Activated CD4-positive, alpha-beta T cell treated with anti-CD3 and anti-CD28 coated beads, Interleukin-2, amount 10 ng/mL, durations not matched to agents 7 days and 5 days (primary cell): ENCODE data around the gene SMKR1. TPM values are rescaled to one million over a fixed set of nuclear protein-coding genes. Genes with fewer than 3 reads are reported as not detected.

ENCODE experiments used
- CTCF ChIA-PET: fragments of 350-600 bp; sonication (Branson Sonifier 250); formaldehyde crosslinking; loops from one replicate; lab custom pipeline; 2021; ENCODE audit warnings: antibody characterized with exemption; lab: Charles Lee
- POLR2A ChIA-PET: fragments of 350-600 bp; sonication (Branson Sonifier 250); formaldehyde crosslinking; loops from one replicate; lab custom pipeline; 2021; ENCODE audit warnings: antibody characterized with exemption; lab: Charles Lee
- DNase-seq: peaks from one replicate; pipeline ENCODE4 v3.0.0-alpha.2; 2020
- H3K27ac Mint-ChIP-seq: one replicate; pipeline ENCODE4 v1.8.0; 2021; ENCODE audit warnings: mild to moderate bottlenecking, moderate library complexity, mixed read lengths
- H3K27me3 Mint-ChIP-seq: one replicate; pipeline ENCODE4 v1.8.0; 2021; ENCODE audit warnings: mixed read lengths
- H3K36me3 Mint-ChIP-seq: one replicate; pipeline ENCODE4 v1.8.0; 2021; ENCODE audit warnings: low read depth, mixed read lengths
- H3K4me1 Mint-ChIP-seq: one replicate; pipeline ENCODE4 v1.8.0; 2021; ENCODE audit warnings: mixed read lengths
- H3K4me3 Mint-ChIP-seq: one replicate; pipeline ENCODE4 v1.8.0; 2021; ENCODE audit warnings: mild to moderate bottlenecking, moderate library complexity, mixed read lengths
- H3K9me3 Mint-ChIP-seq: one replicate; pipeline ENCODE4 v1.8.0; 2021; ENCODE audit warnings: mixed read lengths
- total RNA-seq, 2 experiments: library from RNA; stranded (reverse); gene quantifications; one replicate each; pipeline ENCODE4 v1.2.3, GENCODE V29; 2021

SMKR1 gene
- total RNA-seq, 2 experiments from 2014 or later, result 1.7 to 2.2 TPM

DNA sequence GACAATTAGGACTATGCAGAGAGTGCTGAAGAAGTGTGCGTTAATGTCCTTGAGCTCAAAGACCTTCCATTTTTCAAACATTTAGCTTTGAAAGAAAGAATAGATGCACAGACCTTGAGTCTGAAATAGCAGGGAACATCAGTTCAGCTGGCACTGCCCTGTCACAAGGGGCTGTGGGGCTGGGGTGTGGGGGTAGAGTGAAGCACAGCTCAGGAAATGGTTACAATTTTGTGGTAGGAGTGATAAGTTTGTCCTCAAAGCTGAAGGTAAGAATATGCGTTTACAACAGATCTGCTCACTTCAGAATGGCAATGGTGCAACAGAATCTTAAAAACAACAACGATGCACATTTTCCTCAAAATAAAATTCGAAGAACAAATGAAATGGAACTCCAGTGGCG, 33.6 kb downstream of the SMKR1 start:
- CTCF ChIA-PET, result interaction anchor here (0.6 to 1.1 kb wide), 3 partner anchors 13 to 37 kb away, joined by 3 to 4 read pairs (median 3); no protein-coding TSS in a partner anchor
- H3K36me3 Mint-ChIP-seq, result no peaks in the 10 kb centered on the region

DNA sequence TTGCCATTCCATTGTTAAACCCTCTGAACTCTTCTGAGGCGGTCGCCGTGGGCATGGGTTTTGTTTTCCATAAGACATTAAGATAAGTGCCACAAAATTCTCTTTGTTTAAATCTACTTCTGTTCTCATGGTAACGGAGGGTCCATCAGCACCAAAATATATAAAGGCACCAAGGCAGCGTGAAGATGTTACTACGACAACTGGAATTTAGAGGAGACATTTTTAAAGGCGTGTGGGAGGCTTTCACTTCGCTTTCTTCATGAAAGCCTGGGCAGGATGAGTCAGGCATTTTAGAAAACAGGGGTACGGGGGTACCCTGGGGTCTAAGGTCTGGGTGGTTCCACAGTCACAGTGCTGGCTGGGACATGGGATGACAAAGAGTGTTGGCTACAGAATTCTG, 34.0 kb downstream of the SMKR1 start:
- H3K27ac Mint-ChIP-seq, result no peak overlapping the region
- H3K36me3 Mint-ChIP-seq, result no peaks in the 10 kb centered on the region
- POLR2A ChIA-PET, result no interaction called here
- no peak overlapping the region for H3K4me3 Mint-ChIP-seq
- no peak for DNase-seq
- H3K27me3 Mint-ChIP-seq, result peaks cover 2% of the 10 kb centered on the region
- no peaks in the 10 kb centered on the region for H3K9me3 Mint-ChIP-seq
- CTCF ChIA-PET, result interaction anchor here (1.0 to 1.1 kb wide), 2 partner anchors 13 to 14 kb away, joined by 3 to 4 read pairs; no protein-coding TSS in a partner anchor
- H3K4me1 Mint-ChIP-seq, result peaks cover 5% of the 10 kb centered on the region

More for the DNA sequence above, 33.6 kb downstream of the SMKR1 start:
- H3K4me3 Mint-ChIP-seq, result no peak overlapping the region
- POLR2A ChIA-PET, result no interaction called here
- no peaks in the 10 kb centered on the region for H3K9me3 Mint-ChIP-seq
- no peak overlapping the region for H3K27ac Mint-ChIP-seq
- peaks cover 5% of the 10 kb centered on the region for H3K4me1 Mint-ChIP-seq
- no peaks in the 10 kb centered on the region for H3K27me3 Mint-ChIP-seq
- no peak for DNase-seq

DNA sequence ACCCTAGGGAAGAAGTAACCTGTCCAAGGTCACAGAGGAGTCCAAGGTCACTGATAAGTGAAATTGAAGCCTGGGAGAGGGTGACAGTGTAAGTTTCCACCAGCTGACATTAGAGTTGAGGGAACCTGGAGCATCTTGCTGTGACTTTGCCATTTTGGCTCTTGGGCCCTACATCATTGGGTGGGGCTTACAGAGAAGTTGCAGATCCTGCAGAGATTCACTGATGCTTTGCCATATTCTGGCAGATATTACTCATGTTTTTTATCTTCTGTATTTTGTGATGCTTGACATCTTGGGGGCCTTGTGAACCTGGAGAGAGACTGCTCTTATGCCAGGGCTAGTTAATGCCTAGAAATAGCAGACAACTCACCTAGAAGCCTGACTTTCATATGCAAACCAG, 36.5 kb downstream of the SMKR1 start:
- Mint-ChIP-seq H3K36me3 (no peaks in the 10 kb centered on the region), H3K4me3 (no peak overlapping the region), H3K9me3 (no peaks in the 10 kb centered on the region), H3K27ac (no peak overlapping the region), H3K4me1 (peaks cover 5% of the 10 kb centered on the region), H3K27me3 (peaks cover 2% of the 10 kb centered on the region)
- ChIA-PET CTCF (no interaction called here), POLR2A (no interaction called here)
- no peak for DNase-seq

DNA sequence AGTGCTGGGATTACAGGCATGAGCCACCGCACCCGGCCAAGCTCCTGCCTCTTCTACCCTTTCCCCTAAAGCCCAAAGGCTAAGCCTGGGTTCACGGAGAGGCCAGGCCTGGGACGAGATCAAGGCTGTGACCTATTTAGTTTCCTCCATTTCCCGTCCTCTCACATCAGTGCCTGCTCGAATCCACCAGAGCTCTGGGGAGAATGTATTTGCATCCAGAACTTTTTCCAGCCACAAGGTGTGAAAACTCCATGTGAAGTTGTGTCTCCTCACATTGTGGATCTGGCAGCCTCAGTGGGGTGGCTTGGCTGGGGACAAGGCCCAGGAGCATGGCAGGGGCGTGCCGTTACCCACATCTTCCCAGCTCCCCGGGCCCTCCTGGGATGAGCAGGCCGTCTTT, 38.0 kb downstream of the SMKR1 start:
- ChIA-PET CTCF (interaction anchor here (1.0 kb wide), 1 partner anchor 9 kb away, joined by 3 read pairs; no protein-coding TSS in a partner anchor), POLR2A (no interaction called here)
- H3K27ac Mint-ChIP-seq, result no peak overlapping the region
- no peak overlapping the region for H3K4me3 Mint-ChIP-seq
- DNase-seq, result no peak
- H3K36me3 Mint-ChIP-seq, result no peaks in the 10 kb centered on the region
- no peaks in the 10 kb centered on the region for H3K9me3 Mint-ChIP-seq
- peaks cover 2% of the 10 kb centered on the region for H3K27me3 Mint-ChIP-seq
- peaks cover 5% of the 10 kb centered on the region for H3K4me1 Mint-ChIP-seq

DNA sequence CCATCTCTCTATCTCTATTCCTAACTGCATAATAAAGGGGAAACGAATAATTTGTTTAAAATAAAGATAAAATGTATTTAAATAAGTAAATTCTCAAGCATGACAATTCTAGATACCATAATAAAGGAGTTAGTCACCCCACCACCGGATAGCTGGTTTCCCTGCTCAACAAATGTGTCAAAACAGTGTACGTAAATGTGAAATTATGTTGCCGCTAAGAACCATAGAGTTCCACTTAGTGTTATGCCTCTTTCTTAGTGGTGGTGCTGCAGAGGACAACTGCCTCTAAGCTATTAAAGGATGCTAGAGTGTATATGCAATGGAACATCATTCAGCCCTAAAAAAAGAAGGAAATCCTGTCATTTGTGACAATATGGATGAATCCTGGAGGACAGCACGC, 42.4 kb downstream of the SMKR1 start:
- no peak overlapping the region for H3K27ac Mint-ChIP-seq
- no peak overlapping the region for H3K4me3 Mint-ChIP-seq
- no peaks in the 10 kb centered on the region for H3K4me1 Mint-ChIP-seq
- POLR2A ChIA-PET, result no interaction called here
- H3K27me3 Mint-ChIP-seq, result peaks cover 2% of the 10 kb centered on the region
- H3K9me3 Mint-ChIP-seq, result no peaks in the 10 kb centered on the region
- DNase-seq, result no peak
- CTCF ChIA-PET, result no interaction called here
- H3K36me3 Mint-ChIP-seq, result no peaks in the 10 kb centered on the region

DNA sequence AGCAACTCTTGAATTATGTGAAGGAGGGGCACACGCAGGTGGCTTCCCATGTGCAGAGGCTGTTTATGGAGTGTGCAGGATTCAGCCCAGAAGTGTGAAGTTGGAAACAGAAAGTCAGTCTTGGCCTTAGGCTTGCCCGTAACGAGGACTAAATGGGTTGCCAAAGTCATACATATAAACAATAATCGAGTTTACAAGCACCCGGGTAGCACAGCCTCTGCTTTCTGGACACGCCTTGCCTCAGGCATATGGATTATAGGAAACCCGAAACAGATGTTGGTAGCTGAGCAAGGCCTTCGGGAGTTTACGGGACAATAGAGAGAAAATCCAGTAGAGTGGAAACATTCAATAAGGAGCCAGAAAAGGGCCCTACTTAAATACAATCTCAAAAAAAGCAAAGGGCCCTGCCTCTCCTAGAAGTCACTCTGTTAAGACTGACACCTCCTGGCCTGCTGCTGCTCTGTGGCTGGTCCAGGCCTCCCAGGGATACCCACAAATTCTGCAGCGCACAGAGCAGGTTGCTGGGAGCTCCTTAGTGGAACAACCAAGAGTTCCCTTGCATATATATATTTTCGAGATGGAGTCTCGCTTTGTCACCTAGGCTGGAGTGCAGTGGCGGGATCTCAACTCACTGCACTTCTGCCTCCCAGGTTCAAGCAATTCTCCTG, 48.5 kb downstream of the SMKR1 start:
- H3K4me3 Mint-ChIP-seq, result no peak overlapping the region
- no peak overlapping the region for H3K27ac Mint-ChIP-seq
- POLR2A ChIA-PET, result no interaction called here

DNA sequence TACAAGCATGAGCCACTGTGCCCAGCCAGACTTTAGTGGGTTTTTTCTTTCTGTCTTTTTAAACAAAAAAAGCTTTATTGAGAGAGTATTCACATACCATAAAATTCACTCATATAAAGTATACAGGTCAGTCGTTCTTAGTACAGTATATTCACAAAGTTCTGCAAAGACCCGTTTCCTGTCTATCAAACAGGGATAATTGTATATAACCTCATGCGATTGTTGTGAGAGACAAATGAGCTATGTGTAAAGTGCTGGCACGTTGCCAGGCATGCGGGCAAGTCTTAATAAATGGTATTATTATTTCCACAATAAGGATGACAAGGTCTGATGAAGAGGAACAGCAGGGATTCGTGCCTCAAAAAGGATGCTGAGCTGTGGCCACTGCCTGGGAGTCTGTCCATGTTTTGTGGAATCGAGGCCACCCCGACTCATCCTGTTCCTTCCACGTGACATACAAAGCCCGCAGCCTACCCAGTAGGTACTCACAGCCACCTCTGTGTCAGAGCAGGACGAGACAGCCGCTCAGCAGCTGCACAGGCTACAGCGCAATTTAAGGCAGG, 51.6 kb downstream of the SMKR1 start:
- H3K9me3 Mint-ChIP-seq, result no peaks in the 10 kb centered on the region
- POLR2A ChIA-PET, result no interaction called here
- DNase-seq, result peak; percentile 36
- H3K4me3 Mint-ChIP-seq, result no peak overlapping the region
- peaks cover 9% of the 10 kb centered on the region for H3K27me3 Mint-ChIP-seq
- no peaks in the 10 kb centered on the region for H3K36me3 Mint-ChIP-seq
- H3K27ac Mint-ChIP-seq, result no peak overlapping the region
- CTCF ChIA-PET, result no interaction called here
- peaks cover 5% of the 10 kb centered on the region for H3K4me1 Mint-ChIP-seq

More for the DNA sequence above, 48.5 kb downstream of the SMKR1 start:
- Mint-ChIP-seq H3K4me1 (peaks cover 5% of the 10 kb centered on the region), H3K9me3 (no peaks in the 10 kb centered on the region), H3K27me3 (peaks cover 9% of the 10 kb centered on the region), H3K36me3 (no peaks in the 10 kb centered on the region)
- CTCF ChIA-PET, result interaction anchor here (1.0 to 1.3 kb wide), 2 partner anchors 13 to 15 kb away, joined by 3 to 5 read pairs; no protein-coding TSS in a partner anchor
- no peak for DNase-seq

DNA sequence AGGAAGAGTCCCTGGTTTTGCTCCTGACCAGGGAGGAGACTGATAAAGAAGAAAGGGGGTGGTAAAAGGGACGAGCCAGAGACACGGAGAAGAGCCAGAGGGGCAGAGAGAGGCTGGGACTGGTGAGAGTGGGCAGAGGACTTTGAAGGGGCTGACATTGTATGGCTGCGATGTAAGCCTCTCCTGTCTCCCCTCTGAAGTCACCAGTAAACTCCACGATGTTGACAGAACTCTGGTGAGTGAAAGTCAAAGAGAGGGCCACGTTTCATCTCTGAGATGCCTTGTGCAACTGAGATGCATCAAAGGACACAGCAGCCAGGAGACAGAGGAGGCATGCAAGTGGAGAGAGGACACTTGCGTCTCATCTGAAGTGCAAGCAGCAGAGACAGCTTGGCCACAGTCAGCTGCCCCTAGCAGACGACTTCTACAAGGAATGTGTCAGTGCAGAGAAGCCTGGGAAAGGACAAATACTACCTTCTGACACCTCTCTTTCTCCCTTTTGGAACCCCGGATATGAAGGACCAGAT, 54.3 kb downstream of the SMKR1 start:
- no peak for DNase-seq
- CTCF ChIA-PET, result no interaction called here
- peaks cover 13% of the 10 kb centered on the region for H3K27me3 Mint-ChIP-seq
- no peaks in the 10 kb centered on the region for H3K9me3 Mint-ChIP-seq
- no peak overlapping the region for H3K4me3 Mint-ChIP-seq
- H3K4me1 Mint-ChIP-seq, result peaks cover 5% of the 10 kb centered on the region
- no peaks in the 10 kb centered on the region for H3K36me3 Mint-ChIP-seq
- H3K27ac Mint-ChIP-seq, result no peak overlapping the region
- POLR2A ChIA-PET, result no interaction called here

DNA sequence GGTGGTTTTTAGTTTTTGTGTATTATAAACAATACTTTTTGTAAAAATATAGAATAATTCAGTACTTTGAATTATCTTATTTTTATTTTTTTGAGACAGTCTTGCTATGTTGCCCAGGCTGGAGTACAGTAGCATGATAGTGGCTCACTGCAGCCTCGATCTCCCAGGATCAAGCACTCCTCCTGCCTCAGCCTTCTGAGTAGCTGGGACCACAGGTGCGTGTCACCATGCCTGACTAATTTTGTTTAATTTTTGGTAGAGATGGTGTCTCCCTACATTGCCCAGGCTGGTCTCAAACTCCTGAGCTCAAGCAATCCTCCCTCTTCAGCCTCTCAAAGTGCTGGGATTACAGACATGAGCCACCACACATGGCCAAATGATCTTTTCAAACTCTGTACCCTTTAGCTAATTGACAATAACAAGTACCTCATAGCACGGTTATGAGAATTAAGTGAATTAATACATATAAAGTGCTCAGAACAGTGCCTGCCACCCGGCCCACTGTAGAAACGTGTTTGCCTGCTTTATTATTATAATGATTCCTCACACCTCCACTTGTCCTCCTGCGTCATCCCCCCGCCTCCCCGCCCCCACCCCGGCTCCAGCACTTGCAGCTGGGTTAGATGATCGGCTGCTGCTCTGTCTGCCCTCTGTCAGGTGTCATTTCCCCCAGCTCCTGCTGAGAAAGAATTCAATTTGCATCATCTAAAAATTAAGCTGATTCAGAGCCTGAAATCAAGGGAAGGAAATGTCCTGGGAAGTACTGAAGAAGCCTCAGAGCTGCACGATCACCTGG, 55.6 kb downstream of the SMKR1 start:
- Mint-ChIP-seq H3K36me3 (no peaks in the 10 kb centered on the region), H3K27ac (no peak overlapping the region), H3K9me3 (no peaks in the 10 kb centered on the region), H3K4me3 (no peak overlapping the region), H3K27me3 (peaks cover 9% of the 10 kb centered on the region), H3K4me1 (peaks cover 5% of the 10 kb centered on the region)
- CTCF ChIA-PET, result no interaction called here
- POLR2A ChIA-PET, result interaction anchor here (0.6 kb wide), 1 partner anchor 506 kb away, joined by 4 read pairs; no protein-coding TSS in a partner anchor
- no peak for DNase-seq

DNA sequence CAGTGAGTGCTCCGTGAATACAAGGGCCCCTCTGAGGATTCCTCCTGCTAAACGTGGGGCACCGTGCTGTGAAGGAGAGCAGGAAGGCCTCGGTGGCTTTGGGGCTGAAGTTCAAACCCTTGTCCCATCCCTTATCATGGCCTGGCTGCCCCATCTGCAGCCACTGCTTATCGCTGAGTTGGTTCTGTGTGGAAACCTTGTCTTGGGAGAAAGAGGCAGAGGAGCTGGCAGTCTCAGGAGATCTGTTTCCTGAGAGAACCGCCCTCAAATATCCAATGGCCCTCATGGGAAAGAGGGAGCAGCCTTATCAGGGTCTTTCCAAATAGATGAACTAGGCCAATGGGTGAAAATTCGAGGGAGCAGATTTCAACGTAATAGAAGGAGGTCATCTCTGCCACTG, 57.2 kb downstream of the SMKR1 start:
- peaks cover 8% of the 10 kb centered on the region for H3K27me3 Mint-ChIP-seq
- H3K4me3 Mint-ChIP-seq, result no peak overlapping the region
- DNase-seq, result no peak
- ChIA-PET POLR2A (no interaction called here), CTCF (no interaction called here)
- H3K4me1 Mint-ChIP-seq, result no peaks in the 10 kb centered on the region
- H3K27ac Mint-ChIP-seq, result no peak overlapping the region
- H3K9me3 Mint-ChIP-seq, result no peaks in the 10 kb centered on the region
- H3K36me3 Mint-ChIP-seq, result no peaks in the 10 kb centered on the region

DNA sequence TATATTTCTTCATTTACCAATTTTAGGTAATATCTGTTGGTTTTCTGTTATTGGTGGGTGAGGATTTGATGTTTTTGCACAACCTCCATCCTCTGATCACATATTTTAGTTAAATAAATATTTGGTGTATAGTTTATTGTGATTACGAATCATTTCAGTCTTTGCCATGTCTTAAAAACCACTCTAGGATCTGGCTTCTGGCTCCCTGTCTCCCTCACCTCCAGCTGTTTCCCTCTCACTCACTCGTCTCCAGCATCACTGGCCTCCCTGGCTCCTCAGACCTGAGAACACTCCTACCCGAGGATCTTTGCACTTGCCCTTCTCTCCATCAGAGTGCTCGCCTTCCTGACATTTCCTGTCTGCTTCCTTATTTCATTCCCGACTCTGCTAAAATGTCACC, 58.5 kb downstream of the SMKR1 start:
- Mint-ChIP-seq H3K27ac (no peak overlapping the region), H3K4me3 (no peak overlapping the region), H3K9me3 (no peaks in the 10 kb centered on the region), H3K4me1 (no peaks in the 10 kb centered on the region), H3K27me3 (peaks cover 11% of the 10 kb centered on the region), H3K36me3 (no peaks in the 10 kb centered on the region)
- ChIA-PET CTCF (no interaction called here), POLR2A (no interaction called here)
- DNase-seq, result no peak

DNA sequence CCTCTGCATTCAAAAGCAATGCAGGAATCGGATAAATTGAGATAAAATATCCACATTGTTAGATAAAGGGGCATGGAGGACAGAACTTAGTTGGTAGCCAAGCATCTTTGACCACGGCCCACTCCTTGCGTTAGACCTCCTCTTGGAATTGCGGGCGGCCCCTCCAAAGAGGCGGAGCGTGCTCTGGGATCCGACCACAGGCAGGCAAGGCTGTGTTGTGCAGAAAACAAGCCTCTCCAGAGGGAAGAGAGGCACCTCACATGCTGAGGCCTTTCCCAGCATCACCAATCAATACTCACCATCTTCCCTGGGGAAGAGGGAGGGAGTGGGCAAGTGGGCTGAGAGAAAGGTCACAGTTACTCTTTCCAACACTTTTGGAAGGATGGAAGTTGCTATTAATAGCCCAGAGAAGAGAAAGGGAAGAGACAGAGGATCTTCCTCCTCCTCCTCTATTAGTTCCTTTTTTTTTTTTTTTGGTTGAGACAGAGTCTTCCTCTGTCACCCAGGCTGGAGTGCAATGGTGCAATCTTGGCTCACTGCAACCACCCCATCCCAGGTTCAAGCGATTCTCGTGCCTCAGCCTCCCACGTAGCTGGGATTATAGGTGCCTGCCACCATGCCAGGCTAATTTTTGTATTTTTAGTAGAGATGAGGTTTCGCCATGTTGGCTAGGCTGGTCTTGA, 59.5 kb downstream of the SMKR1 start:
- H3K27me3 Mint-ChIP-seq, result peaks cover 14% of the 10 kb centered on the region
- POLR2A ChIA-PET, result no interaction called here

More for the DNA sequence above, 59.5 kb downstream of the SMKR1 start:
- no peaks in the 10 kb centered on the region for H3K9me3 Mint-ChIP-seq
- CTCF ChIA-PET, result interaction anchor here (0.5 to 0.6 kb wide), 2 partner anchors 37 to 1206 kb away, joined by 3 to 4 read pairs; no protein-coding TSS in a partner anchor
- no peak overlapping the region for H3K27ac Mint-ChIP-seq
- DNase-seq, result no peak
- H3K4me1 Mint-ChIP-seq, result no peaks in the 10 kb centered on the region
- H3K36me3 Mint-ChIP-seq, result no peaks in the 10 kb centered on the region
- H3K4me3 Mint-ChIP-seq, result no peak overlapping the region
